ENCODE results near the gene VRK2.

DNA sequence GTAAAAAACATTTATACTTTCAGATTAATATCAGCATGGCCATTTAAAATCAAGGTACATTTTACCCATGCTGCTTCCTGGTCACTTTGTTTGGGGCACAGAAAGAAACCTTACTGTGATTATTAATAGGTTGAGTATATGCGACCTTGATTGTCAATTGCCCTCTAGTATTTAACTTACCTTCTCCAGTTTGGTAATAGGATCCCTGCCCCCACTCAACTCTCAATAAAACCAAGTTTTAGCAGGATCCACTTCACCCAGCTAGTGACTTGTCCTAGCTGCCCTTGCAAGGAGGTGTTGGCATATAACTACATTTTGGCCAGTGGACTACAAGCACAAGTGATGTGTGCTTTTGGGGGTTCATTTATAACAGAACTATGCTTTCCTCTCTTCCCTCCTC is 160.2 kb downstream of the VRK2 start:
- TF ChIP-seq POLR2A (IDR thresholded peaks at IDR 0.05; ENCODE audit: low read depth, low read length) (no peak), POLR2AphosphoS5 (IDR thresholded peaks at IDR 0.05; ENCODE audit: low read depth, low read length) (no peak), TAF1 (IDR thresholded peaks at IDR 0.05; ENCODE audit: borderline replicate concordance, low read depth, low read length) (no peak)

Measured in GM12892 (cell line).